ENCODE measurements around the gene LY6G5C.

LY6G5C gene

GRCh38 chr6:31663126-31663960, 17.5 kb downstream of the LY6G5C start:
- DNase-seq (ENCODE audit: low spot score) = no peak
- TF ChIP-seq, protein P1, sequence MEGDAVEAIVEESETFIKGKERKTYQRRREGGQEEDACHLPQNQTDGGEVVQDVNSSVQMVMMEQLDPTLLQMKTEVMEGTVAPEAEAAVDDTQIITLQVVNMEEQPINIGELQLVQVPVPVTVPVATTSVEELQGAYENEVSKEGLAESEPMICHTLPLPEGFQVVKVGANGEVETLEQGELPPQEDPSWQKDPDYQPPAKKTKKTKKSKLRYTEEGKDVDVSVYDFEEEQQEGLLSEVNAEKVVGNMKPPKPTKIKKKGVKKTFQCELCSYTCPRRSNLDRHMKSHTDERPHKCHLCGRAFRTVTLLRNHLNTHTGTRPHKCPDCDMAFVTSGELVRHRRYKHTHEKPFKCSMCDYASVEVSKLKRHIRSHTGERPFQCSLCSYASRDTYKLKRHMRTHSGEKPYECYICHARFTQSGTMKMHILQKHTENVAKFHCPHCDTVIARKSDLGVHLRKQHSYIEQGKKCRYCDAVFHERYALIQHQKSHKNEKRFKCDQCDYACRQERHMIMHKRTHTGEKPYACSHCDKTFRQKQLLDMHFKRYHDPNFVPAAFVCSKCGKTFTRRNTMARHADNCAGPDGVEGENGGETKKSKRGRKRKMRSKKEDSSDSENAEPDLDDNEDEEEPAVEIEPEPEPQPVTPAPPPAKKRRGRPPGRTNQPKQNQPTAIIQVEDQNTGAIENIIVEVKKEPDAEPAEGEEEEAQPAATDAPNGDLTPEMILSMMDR (IDR thresholded peaks at IDR 0.05; ENCODE audit: extremely low read depth, missing control alignments) = no peak

DNA sequence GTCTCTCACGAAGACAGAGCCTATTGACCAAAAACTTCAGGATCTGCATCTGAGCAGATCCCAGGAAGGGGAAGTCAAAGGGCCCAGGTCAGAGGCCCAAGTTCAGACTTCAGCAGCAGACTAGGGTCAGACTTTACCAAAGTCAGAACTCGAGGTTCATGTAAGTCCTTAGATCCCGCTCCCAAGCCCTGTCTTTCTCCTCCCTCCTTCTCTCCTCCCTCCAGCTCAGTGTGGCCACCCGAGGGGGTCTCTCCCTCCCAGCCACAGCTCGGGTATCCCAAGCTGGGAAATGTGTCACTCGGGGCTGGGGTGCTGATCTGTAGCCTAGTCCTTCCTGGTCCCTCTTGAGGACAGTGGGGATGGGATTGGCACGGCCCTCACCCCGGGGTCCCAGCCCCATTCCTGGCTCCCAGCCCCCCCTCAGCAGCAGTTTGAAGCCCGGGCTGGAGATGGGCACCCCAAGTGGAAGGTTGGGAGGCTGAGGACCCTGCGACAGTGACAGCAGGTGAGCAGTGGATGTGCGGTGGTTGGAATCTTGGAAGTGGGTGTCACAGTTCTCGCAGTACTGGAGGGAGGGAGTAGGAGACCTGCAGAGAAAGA, 18.6 kb downstream of the LY6G5C start:
- TF ChIP-seq, protein P1 (IDR thresholded peaks at IDR 0.05; ENCODE audit: extremely low read depth, missing control alignments) = no peak
- no peak for DNase-seq (ENCODE audit: low spot score)

DNA sequence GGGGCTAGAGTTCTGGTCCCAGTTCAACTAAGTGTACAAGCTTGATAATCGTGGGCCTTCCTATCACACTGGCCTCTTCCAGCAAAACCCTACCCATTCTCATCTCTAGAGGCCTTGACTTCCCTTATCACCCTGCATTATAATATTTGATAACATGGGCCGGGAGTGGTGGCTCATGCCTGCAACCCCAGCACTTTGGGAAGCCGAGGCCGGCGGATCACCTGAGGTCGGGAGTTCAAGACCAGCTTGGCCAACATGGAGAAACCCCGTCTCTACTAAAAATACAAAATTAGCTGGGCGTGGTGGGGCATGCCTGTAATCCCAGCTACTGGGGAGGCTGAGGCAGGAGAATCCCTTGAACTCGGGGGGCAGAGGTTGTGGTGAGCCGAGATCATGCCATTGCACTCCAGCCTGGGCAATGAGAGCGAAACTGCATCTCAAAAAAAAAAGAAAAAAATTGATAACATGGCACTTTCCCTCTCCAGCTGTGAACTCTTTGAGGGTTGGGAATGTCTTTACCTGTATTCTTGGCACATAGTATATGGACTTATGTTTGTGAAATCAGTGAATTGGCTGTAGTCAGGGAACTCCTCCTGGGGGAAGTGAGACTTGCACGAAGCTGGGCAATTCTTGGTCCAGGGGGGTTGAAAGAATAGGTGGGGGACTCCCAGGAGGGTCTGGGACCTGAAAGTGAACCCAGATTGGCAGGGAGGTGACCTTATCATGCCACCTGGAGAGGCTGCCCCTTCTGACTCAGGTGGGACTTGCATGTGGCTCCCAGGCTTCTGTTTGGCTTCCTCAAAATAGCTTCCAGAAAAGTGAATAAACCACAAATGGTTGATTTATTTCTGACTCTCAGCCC, 19.4 kb downstream of the LY6G5C start:
- DNase-seq (ENCODE audit: low spot score) = peak; percentile 38
- TF ChIP-seq, protein P1 (IDR thresholded peaks at IDR 0.05; ENCODE audit: extremely low read depth, missing control alignments) = no peak

DNA sequence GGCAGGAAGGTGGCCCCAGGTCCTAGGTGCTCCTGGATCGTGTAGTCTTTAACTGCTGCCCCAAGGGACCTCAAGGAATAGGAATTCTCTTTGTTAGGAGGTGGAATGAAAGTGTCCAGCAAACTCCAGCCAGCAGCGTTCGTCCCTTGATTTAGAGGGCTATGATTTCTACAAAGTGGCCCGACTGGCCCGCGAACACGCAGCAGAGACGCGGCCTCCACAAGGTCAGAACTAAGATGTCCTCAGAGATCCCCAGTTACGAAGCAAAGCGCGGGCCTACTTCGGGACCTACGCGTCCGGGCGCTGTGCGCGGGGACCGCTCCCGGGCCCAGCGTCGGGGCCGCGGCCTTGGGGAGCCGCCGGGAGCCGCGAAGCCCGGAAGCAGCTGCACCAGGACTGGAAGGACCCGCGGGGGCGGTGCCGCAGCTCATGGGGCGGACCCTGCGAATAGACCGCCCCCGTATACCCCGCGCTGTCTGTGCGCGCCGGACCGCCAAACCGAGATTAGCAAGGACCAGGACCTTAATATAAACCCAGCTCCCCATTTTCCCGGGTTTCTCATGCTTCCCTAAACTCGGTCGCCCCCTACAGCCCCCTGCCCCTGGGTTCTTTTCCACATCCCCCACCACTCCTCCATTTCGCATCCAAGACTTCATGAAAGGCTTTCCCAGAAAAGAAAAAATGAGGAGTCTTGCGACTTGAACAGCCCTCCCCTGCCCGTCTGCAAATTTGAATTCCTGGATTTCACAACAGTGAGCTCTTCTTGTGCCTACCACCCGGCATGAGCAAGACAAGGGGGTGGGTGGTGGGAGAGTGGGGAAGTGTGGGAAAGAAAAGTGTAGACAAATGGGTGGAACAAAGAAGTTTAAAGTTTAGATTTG, 20.2 kb downstream of the LY6G5C start, which contains the start of gene C6orf47:
TSS of gene C6orf47 (minus strand) at position 398 of the 881 bp plus-strand sequence. CDS start 831 bp downstream, outside the sequence.
- TF ChIP-seq, protein P1 (IDR thresholded peaks at IDR 0.05; ENCODE audit: extremely low read depth, missing control alignments) = no peak
- peak; percentile 88 for DNase-seq (ENCODE audit: low spot score)

GRCh38 chr6:31659649-31660380, 21.1 kb downstream of the LY6G5C start:
- TF ChIP-seq, protein P1 (IDR thresholded peaks at IDR 0.05; ENCODE audit: extremely low read depth, missing control alignments) = no peak
- DNase-seq (ENCODE audit: low spot score) = peak; percentile 41

DNA sequence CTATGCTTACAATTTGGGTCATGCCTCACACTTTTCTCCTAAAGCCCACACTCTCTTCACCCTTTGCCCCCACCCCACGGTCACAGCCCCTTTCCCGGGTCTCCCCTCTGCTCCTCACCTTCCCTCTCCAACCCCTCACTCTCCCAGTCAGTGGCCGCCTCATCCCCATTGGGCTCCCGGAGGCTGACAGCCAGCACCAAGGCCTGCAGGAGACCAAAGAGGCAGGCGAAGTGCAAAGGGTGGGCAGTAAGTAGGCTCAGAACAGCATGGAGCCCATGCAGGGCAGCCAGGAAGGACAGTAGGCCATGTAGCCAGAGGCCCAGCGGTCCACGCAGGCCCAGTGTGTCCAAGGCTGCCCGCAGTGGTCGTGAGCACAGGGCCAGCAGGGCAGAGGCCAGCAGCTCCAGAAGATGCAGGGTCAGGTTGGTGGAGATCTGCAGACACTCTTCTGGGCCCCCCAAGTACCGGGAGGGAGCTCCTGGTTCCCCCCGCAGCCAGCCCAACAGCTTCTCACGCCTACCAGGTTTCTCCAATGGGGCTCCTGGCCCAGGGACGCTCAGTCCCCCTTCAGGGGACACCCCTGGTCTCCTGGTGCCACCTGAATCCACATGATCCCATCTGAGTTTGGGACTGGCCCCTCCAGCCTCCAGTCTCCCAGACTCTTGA, 21.8 kb downstream of the LY6G5C start:
- TF ChIP-seq, protein P1 (IDR thresholded peaks at IDR 0.05; ENCODE audit: extremely low read depth, missing control alignments) = no peak
- no peak for DNase-seq (ENCODE audit: low spot score)
